ENCODE data around the gene ABTB1. TPM values are rescaled to one million over a fixed set of nuclear protein-coding genes. Genes with fewer than 3 reads are reported as not detected.

ABTB1 gene
- polyA plus RNA-seq, 1 of the 3 experiments (the other 2 are of a cell fraction), result 30.8 TPM

- 58% methylated on average over 4 of the region's 13 CpGs for WGBS (ENCODE audit: low lambda C conversion rate)
- H3K9ac ChIP-seq, result no peak overlapping the region
- CTCF ChIA-PET, result interaction anchor here (0.9 to 2.4 kb wide), 10 partner anchors 11 to 323 kb away, joined by 3 to 14 read pairs (median 4); no protein-coding TSS in a partner anchor
Observed at GRCh38 chr3:127647166-127647844, 25.4 kb upstream of the ABTB1 start.

DNA sequence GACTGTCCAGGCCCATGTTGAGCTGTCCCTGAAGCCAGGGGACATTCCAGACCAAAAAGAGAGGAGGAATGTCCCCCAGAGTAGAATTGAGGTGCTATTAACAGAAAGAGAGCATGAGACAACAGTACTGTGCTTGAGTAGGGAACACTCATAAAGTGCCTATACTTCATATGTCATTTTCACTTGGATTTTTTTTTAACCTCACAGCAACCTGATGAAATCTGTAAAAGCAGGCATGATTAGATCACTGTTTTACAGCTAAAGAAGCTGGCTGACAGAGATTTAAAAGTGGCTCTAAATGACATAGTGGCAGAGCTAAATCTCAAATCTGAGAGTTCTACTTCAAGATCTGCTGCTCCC, 24.9 kb upstream of the ABTB1 start:
- CTCF ChIA-PET, result interaction anchor here (0.9 to 2.4 kb wide), 8 partner anchors 24 to 323 kb away, joined by 3 to 14 read pairs (median 4); no protein-coding TSS in a partner anchor
- H2AFZ ChIP-seq (ENCODE audit: low read depth), result no peak overlapping the region

More at GRCh38 chr3:127647166-127647844, 25.4 kb upstream of the ABTB1 start:
- H3K4me2 ChIP-seq, result no peak overlapping the region
- H3K9me3 ChIP-seq, result no peaks in the 10 kb centered on the region
- no peak for TF ChIP-seq EP300 (IDR thresholded peaks at IDR 0.05; ENCODE audit: borderline replicate concordance in 1 of 2, low read depth in 1 of 2, low read length in 1 of 2)
- TF ChIP-seq SMC3 (IDR thresholded peaks at IDR 0.05; ENCODE audit: low read depth, low read length), result no peak
- TF ChIP-seq USF1 (IDR thresholded peaks at IDR 0.05; ENCODE audit: borderline replicate concordance, low read depth), result no peak
- TF ChIP-seq SIN3A (IDR thresholded peaks at IDR 0.05; ENCODE audit: borderline replicate concordance, low read depth, low read length), result no peak
- no peak for TF ChIP-seq NFIC (IDR thresholded peaks at IDR 0.05; ENCODE audit: borderline replicate concordance)
- TF ChIP-seq ELF1 (IDR thresholded peaks at IDR 0.05), result no peak
- TF ChIP-seq GABPA (IDR thresholded peaks at IDR 0.05; ENCODE audit: low read depth), result no peak
- no peak for TF ChIP-seq TCF12 (IDR thresholded peaks at IDR 0.05)
- no peak for TF ChIP-seq RCOR1 (IDR thresholded peaks at IDR 0.05; ENCODE audit: low read length)
- TF ChIP-seq IRF3 (IDR thresholded peaks at IDR 0.05; ENCODE audit: low read depth, low read length), result no peak
- H2AFZ ChIP-seq (ENCODE audit: low read depth), result no peak overlapping the region
- POLR2A ChIA-PET, result interaction anchor here (0.6 kb wide), 1 partner anchor 11 kb away, joined by 3 read pairs; no protein-coding TSS in a partner anchor
- H3K9me2 ChIP-seq, result no peaks in the 10 kb centered on the region
- no peak overlapping the region for H3K4me3 ChIP-seq (ENCODE audit: low read depth in 2 of 2, low read length in 1 of 2)
- no peak for DNase-seq
- H3K79me2 ChIP-seq (ENCODE audit: insufficient read depth), result no peaks in the 10 kb centered on the region
- H3F3A ChIP-seq (replicated peaks; ENCODE audit: insufficient read depth), result no peaks in the 10 kb centered on the region
- no peaks in the 10 kb centered on the region for H3K36me3 ChIP-seq (replicated peaks in 1 of 2; ENCODE audit: control insufficient read depth in 1 of 2, insufficient read depth in 2 of 2, low read length in 1 of 2)
- peak overlapping the region in 1 of 2 experiments; percentile 48; a peak in 2 of 4 replicates for H3K27ac ChIP-seq (ENCODE audit: low read depth in 2 of 2, low read length in 1 of 2)
- peaks cover 0 to 25% of the 10 kb centered on the region in 2 experiments; a peak in 2 of 4 replicates for H3K4me1 ChIP-seq (ENCODE audit: control insufficient read depth in 1 of 2, insufficient read depth in 2 of 2, low read depth in 1 of 2, low read length in 1 of 2)
- no peaks in the 10 kb centered on the region for H3K27me3 ChIP-seq (ENCODE audit: insufficient read depth)
- H4K20me1 ChIP-seq (ENCODE audit: insufficient read depth), result no peaks in the 10 kb centered on the region

More for the DNA sequence above, 24.9 kb upstream of the ABTB1 start:
- Histone ChIP-seq H3K9me2 (no peaks in the 10 kb centered on the region), H3K79me2 (ENCODE audit: insufficient read depth) (no peaks in the 10 kb centered on the region), H3K27me3 (ENCODE audit: insufficient read depth) (no peaks in the 10 kb centered on the region), H4K20me1 (ENCODE audit: insufficient read depth) (no peaks in the 10 kb centered on the region), H3F3A (replicated peaks; ENCODE audit: insufficient read depth) (no peaks in the 10 kb centered on the region), H3K36me3 (replicated peaks in 1 of 2; ENCODE audit: control insufficient read depth in 1 of 2, insufficient read depth in 2 of 2, low read length in 1 of 2) (no peaks in the 10 kb centered on the region), H3K27ac (ENCODE audit: low read depth in 2 of 2, low read length in 1 of 2) (peak overlapping the region in 1 of 2 experiments; percentile 48; a peak in 2 of 4 replicates), H3K9me3 (no peaks in the 10 kb centered on the region), H3K4me2 (no peak overlapping the region), H3K4me3 (ENCODE audit: low read depth in 2 of 2, low read length in 1 of 2) (no peak overlapping the region), H3K4me1 (ENCODE audit: control insufficient read depth in 1 of 2, insufficient read depth in 2 of 2, low read depth in 1 of 2, low read length in 1 of 2) (peaks cover 0 to 25% of the 10 kb centered on the region in 2 experiments; a peak in 2 of 4 replicates), H3K9ac (no peak overlapping the region)
- no peak for DNase-seq
- POLR2A ChIA-PET, result interaction anchor here (1.1 kb wide), 1 partner anchor 14 kb away, joined by 3 read pairs; no protein-coding TSS in a partner anchor
- TF ChIP-seq TEAD4 (IDR thresholded peaks at IDR 0.05; ENCODE audit: borderline replicate concordance, insufficient read depth) (no peak), RFX5 (IDR thresholded peaks at IDR 0.05; ENCODE audit: low read length) (no peak), EZH2phosphoT487 (IDR thresholded peaks at IDR 0.05; ENCODE audit: borderline replicate concordance, low read depth) (no peak), NFIC (IDR thresholded peaks at IDR 0.05; ENCODE audit: borderline replicate concordance) (no peak), FOXJ3 (CRISPR knock-in tag; IDR thresholded peaks at IDR 0.05) (no peak)
- TF ChIP-seq, protein P1, sequence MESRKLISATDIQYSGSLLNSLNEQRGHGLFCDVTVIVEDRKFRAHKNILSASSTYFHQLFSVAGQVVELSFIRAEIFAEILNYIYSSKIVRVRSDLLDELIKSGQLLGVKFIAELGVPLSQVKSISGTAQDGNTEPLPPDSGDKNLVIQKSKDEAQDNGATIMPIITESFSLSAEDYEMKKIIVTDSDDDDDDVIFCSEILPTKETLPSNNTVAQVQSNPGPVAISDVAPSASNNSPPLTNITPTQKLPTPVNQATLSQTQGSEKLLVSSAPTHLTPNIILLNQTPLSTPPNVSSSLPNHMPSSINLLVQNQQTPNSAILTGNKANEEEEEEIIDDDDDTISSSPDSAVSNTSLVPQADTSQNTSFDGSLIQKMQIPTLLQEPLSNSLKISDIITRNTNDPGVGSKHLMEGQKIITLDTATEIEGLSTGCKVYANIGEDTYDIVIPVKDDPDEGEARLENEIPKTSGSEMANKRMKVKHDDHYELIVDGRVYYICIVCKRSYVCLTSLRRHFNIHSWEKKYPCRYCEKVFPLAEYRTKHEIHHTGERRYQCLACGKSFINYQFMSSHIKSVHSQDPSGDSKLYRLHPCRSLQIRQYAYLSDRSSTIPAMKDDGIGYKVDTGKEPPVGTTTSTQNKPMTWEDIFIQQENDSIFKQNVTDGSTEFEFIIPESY (IDR thresholded peaks at IDR 0.05; ENCODE audit: borderline replicate concordance, low read depth), result no peak
